PC-9 (cell line): ENCODE data around the gene L3MBTL3. TPM values are rescaled to one million over a fixed set of nuclear protein-coding genes. Genes with fewer than 3 reads are reported as not detected.
"Not testable (repeated sequence)": the region's sequence is repeated elsewhere in the genome, so short reads cannot be mapped to it uniquely, and the experiment has no call there.

ENCODE experiments used
- BruUV-seq: library from RNA; stranded (reverse); fragments of 400-500 nt; replicated peaks from 2 replicates; lab custom pipeline; 2021; lab: Mats Ljungman, UMichigan
- CTCF ChIA-PET: fragments of 300-600 bp; sonication (Branson Sonifier 250); formaldehyde crosslinking; loops from one replicate; lab custom pipeline; 2022; ENCODE audit warnings: antibody characterized with exemption; lab: Charles Lee
- POLR2A ChIA-PET: fragments of 300-600 bp; sonication (Branson Sonifier 250); formaldehyde crosslinking; loops from one replicate; lab custom pipeline; 2022; ENCODE audit warnings: antibody characterized with exemption; ENCODE audit not compliant: unreplicated experiment; lab: Charles Lee
- DNase-seq, 2 experiments: peaks; one replicate each; pipeline versions ENCODE4 v3.0.0 to v3.0.0-alpha.2; 2015 to 2022; ENCODE audit warnings: mixed read lengths in 1 of 2
- H2AFZ ChIP-seq: fragments of 200-600 bp; sonication (generic); 2 replicates; pipeline ENCODE4 v1.8.1; 2017; ENCODE audit warnings: antibody characterized with exemption
- H3F3A ChIP-seq: fragments of 200-600 bp; sonication (generic); 2 replicates; pipeline ENCODE4 v1.8.1; 2017; ENCODE audit warnings: antibody characterized with exemption, mild to moderate bottlenecking, low read depth; ENCODE audit not compliant: insufficient read depth
- H3K27ac ChIP-seq: fragments of 200-600 bp; sonication (generic); 2 replicates; pipeline ENCODE4 v1.6.1; 2016; ENCODE audit warnings: mixed run types
- H3K27me3 ChIP-seq: fragments of 200-600 bp; sonication (generic); 2 replicates; pipeline ENCODE4 v1.6.1; 2016; ENCODE audit warnings: low read depth, mixed run types; ENCODE audit not compliant: insufficient read depth
- H3K36me3 ChIP-seq: fragments of 200-600 bp; sonication (generic); 2 replicates; pipeline ENCODE4 v1.6.1; 2016; ENCODE audit warnings: low read depth, mixed run types
- H3K4me1 ChIP-seq: fragments of 200-600 bp; sonication (generic); replicated peaks from 2 replicates; pipeline ENCODE4 v1.6.1; 2016; ENCODE audit warnings: mixed run types; ENCODE audit not compliant: insufficient read depth
- H3K4me2 ChIP-seq: fragments of 200-600 bp; sonication (generic); 2 replicates; pipeline ENCODE4 v1.6.1; 2017; ENCODE audit warnings: mixed run types
- H3K4me3 ChIP-seq: fragments of 200-600 bp; sonication (generic); 2 replicates; pipeline ENCODE4 v1.6.1; 2016; ENCODE audit warnings: mixed run types
- H3K79me2 ChIP-seq: fragments of 200-600 bp; sonication (generic); 2 replicates; pipeline ENCODE4 v1.6.1; 2017; ENCODE audit warnings: low read depth, mixed run types
- H3K9me2 ChIP-seq: fragments of 200-600 bp; sonication (generic); 2 replicates; pipeline ENCODE4 v1.8.1; 2017; ENCODE audit warnings: mild to moderate bottlenecking; ENCODE audit not compliant: insufficient read depth
- H3K9me3 ChIP-seq: fragments of 200-600 bp; sonication (generic); 2 replicates; pipeline ENCODE4 v1.8.1; 2016; ENCODE audit warnings: low read depth; ENCODE audit not compliant: insufficient read depth
- H4K20me1 ChIP-seq: fragments of 200-600 bp; sonication (generic); 2 replicates; pipeline ENCODE4 v1.8.1; 2017; ENCODE audit not compliant: insufficient read depth
- CTCF ChIP-seq: fragments of 200-600 bp; sonication (generic); conservative IDR thresholded peaks from 2 replicates; pipeline ENCODE4 v1.6.1; 2017; ENCODE audit warnings: mixed run types, antibody characterized with exemption, mild to moderate bottlenecking, moderate library complexity
- EZH2 ChIP-seq: fragments of 200-600 bp; sonication (generic); IDR thresholded peaks from 2 replicates; pipeline ENCODE4 v1.8.0; 2017; ENCODE audit warnings: antibody characterized with exemption, low read depth
- intact Hi-C: fragments of 100-400 bp; cut with micrococcal nuclease; formaldehyde crosslinking; loops from one replicate; pipeline ENCODE4 v1.10.0; 2022; ENCODE audit not compliant: unreplicated experiment
- total RNA-seq: library from RNA; stranded (reverse); gene quantifications from 2 replicates; pipeline ENCODE4 v1.2.3, GENCODE V29; 2021

The L3MBTL3 gene
- total RNA-seq, 1 experiment from 2014 or later: 6.1 TPM

- no peaks in the 10 kb centered on the region; the same call in 1 of the 2 replicates for H3K9me2 ChIP-seq
- H3F3A ChIP-seq: no peaks in the 10 kb centered on the region
- no TSS peak for BruUV-seq
- CTCF ChIA-PET: no interaction called here
- POLR2A ChIA-PET: interaction anchor here (0.6 kb wide), 1 partner anchor 644 kb away, joined by 5 read pairs; no protein-coding TSS in a partner anchor
- no peaks in the 10 kb centered on the region for H3K79me2 ChIP-seq
- no peaks in the 10 kb centered on the region for H3K36me3 ChIP-seq
- H3K27me3 ChIP-seq: no peaks in the 10 kb centered on the region
- no peak overlapping the region for H3K4me2 ChIP-seq
- H3K27ac ChIP-seq: no peak overlapping the region
- no peaks in the 10 kb centered on the region for H3K9me3 ChIP-seq
- no peaks in the 10 kb centered on the region for H4K20me1 ChIP-seq
- H2AFZ ChIP-seq: no peak overlapping the region
- DNase-seq: no peak
- intact Hi-C loops: no loop called here
- no peak overlapping the region for H3K4me3 ChIP-seq
- no peak for TF ChIP-seq CTCF
- TF ChIP-seq EZH2: no peak
- no peaks in the 10 kb centered on the region for H3K4me1 ChIP-seq
Measured at GRCh38 chr6:130115036-130115435, 96.7 kb downstream of the L3MBTL3 start.

- no peaks in the 10 kb centered on the region for H4K20me1 ChIP-seq
- BruUV-seq: no TSS peak
- no peak for TF ChIP-seq CTCF
- no peak for TF ChIP-seq EZH2
- no peaks in the 10 kb centered on the region for H3K4me1 ChIP-seq
- intact Hi-C loops: no loop called here
- no peak overlapping the region for H3K4me2 ChIP-seq
- H3K27ac ChIP-seq: no peak overlapping the region
- no peaks in the 10 kb centered on the region for H3F3A ChIP-seq
- H3K79me2 ChIP-seq: no peaks in the 10 kb centered on the region
- ChIA-PET CTCF (no interaction called here), POLR2A (no interaction called here)
- H3K9me3 ChIP-seq: no peaks in the 10 kb centered on the region
- no peak overlapping the region for H2AFZ ChIP-seq
- no peaks in the 10 kb centered on the region; the same call in 1 of the 2 replicates for H3K9me2 ChIP-seq
- no peak overlapping the region for H3K4me3 ChIP-seq
- DNase-seq: no peak
- no peaks in the 10 kb centered on the region for H3K27me3 ChIP-seq
- H3K36me3 ChIP-seq: no peaks in the 10 kb centered on the region
Measured at GRCh38 chr6:130116273-130116672, 97.9 kb downstream of the L3MBTL3 start.

- H3K9me3 ChIP-seq, CTCF ChIA-PET, H3K9me2 ChIP-seq, BruUV-seq, H3K4me3 ChIP-seq, H3F3A ChIP-seq, H3K4me2 ChIP-seq, H3K27me3 ChIP-seq, H2AFZ ChIP-seq, intact Hi-C loops, H4K20me1 ChIP-seq, H3K4me1 ChIP-seq, H3K36me3 ChIP-seq, H3K79me2 ChIP-seq, POLR2A ChIA-PET, H3K27ac ChIP-seq, DNase-seq: not testable (repeated sequence)
Measured at GRCh38 chr6:130117187-130117701, 98.9 kb downstream of the L3MBTL3 start.

GRCh38 chr6:130118236-130118635, 99.9 kb downstream of the L3MBTL3 start:
- no peak for TF ChIP-seq EZH2
- TF ChIP-seq CTCF: no peak
- no peak overlapping the region for H3K27ac ChIP-seq
- no peaks in the 10 kb centered on the region for H3K4me1 ChIP-seq
- ChIA-PET CTCF (no interaction called here), POLR2A (no interaction called here)
- no peaks in the 10 kb centered on the region for H3K79me2 ChIP-seq
- H3K4me3 ChIP-seq: no peak overlapping the region
- no peaks in the 10 kb centered on the region; the same call in 1 of the 2 replicates for H3K9me2 ChIP-seq
- H2AFZ ChIP-seq: no peak overlapping the region
- DNase-seq: no peak
- no peaks in the 10 kb centered on the region for H3K27me3 ChIP-seq
- no peaks in the 10 kb centered on the region for H3K9me3 ChIP-seq
- no TSS peak for BruUV-seq
- no peak overlapping the region for H3K4me2 ChIP-seq
- no peaks in the 10 kb centered on the region for H4K20me1 ChIP-seq
- H3F3A ChIP-seq: no peaks in the 10 kb centered on the region
- no peaks in the 10 kb centered on the region for H3K36me3 ChIP-seq
- intact Hi-C loops: no loop called here
